ENCODE measurements around the gene PRKAB1.

DNA sequence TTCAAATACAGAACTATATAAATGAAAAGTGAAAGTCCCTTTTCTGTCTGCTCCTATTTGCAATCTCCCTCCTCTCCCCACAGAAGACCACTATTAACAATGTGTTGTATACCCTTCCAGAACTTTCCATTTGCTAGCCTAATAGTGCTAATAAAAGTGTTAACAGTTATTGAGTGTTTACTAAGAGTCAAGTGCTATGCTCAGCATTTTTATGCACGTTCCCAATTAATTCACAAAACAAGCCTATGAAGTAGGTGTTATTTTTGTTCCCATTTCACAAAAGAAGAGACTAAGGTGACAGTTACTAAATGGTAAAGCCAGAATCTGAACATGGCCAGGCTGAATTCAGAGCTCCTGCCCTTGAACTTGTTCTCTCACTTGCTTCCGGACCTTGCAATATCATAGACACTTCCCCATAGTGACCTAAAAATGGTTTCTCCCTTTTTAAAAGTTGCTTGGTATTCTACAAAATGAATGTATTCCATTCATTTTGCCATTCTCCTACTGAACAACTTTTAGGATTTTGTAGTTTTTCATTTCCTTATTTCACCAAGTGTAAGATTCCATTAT is 1.6 kb upstream of the PRKAB1 start:
- no peak for TF ChIP-seq ZFX (IDR thresholded peaks at IDR 0.05; ENCODE audit: borderline replicate concordance)
- TF ChIP-seq, protein P1, sequence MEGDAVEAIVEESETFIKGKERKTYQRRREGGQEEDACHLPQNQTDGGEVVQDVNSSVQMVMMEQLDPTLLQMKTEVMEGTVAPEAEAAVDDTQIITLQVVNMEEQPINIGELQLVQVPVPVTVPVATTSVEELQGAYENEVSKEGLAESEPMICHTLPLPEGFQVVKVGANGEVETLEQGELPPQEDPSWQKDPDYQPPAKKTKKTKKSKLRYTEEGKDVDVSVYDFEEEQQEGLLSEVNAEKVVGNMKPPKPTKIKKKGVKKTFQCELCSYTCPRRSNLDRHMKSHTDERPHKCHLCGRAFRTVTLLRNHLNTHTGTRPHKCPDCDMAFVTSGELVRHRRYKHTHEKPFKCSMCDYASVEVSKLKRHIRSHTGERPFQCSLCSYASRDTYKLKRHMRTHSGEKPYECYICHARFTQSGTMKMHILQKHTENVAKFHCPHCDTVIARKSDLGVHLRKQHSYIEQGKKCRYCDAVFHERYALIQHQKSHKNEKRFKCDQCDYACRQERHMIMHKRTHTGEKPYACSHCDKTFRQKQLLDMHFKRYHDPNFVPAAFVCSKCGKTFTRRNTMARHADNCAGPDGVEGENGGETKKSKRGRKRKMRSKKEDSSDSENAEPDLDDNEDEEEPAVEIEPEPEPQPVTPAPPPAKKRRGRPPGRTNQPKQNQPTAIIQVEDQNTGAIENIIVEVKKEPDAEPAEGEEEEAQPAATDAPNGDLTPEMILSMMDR (IDR thresholded peaks at IDR 0.05) = no peak

All from 22Rv1 (cell line).